Cerebellar nuclear complex (tissue), 1 donor: ENCODE measurements around the gene DNAJB5.

Experiments used
- DNase-seq, 2 experiments: peaks; one replicate each; lab custom pipeline; 2025; lab: John Stamatoyannopoulos, UW

The DNAJB5 gene

DNA sequence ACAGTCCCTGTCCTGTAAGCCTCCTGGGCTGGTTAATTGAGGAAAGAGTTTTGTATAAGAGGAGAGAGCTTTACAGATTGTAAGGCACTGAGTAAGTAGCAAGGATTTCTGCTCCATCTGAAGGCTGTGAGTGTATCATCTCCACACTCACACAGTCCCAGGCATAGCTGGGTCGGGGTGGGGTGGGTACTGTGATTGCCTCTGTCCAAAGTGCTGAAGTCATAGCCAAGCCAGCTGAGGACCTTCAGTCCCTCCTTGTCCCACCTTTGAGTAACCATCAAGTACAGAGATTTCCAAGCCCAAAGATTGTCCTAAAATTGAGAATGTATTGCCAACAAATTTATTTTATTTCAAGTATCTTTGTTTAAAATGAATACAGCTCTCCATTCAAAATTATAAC, 5.5 kb upstream of the DNAJB5 start:
- no peak for DNase-seq

- DNase-seq: peak in 1 of 2 experiments; percentile 23
These were observed 4.1 kb upstream of the DNAJB5 start for GRCh38 chr9:34985311-34985899.

DNA sequence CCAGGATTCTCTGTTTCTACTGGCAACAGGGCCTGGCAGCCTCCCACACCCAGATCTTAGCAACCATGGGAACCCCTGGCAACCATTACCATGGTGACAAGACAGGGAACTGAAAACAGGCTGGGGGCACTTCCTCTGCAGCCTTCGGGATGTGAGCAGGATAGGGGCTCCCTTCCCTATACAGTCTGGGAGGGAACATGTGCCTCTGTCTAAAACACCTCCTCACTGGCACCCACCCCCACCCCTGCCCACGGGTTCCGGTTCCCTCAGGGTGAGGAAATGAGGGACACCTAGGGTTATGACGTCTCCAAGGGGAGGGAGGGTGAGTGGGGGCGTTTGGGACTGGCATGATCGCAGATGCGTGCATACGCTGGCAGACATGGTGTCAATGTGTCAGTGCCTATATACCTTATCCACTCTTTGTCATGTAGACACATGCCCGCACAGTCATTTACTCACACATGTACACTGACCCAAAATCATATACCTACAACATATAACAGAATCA, 3.0 kb upstream of the DNAJB5 start:
- no peak for DNase-seq

- no peak for DNase-seq
These were observed 2.2 kb upstream of the DNAJB5 start for GRCh38 chr9:34987160-34987901.

- DNase-seq: peak in 1 of 2 experiments; percentile 23
These were observed 1.1 kb upstream of the DNAJB5 start for GRCh38 chr9:34988218-34989002.

DNA sequence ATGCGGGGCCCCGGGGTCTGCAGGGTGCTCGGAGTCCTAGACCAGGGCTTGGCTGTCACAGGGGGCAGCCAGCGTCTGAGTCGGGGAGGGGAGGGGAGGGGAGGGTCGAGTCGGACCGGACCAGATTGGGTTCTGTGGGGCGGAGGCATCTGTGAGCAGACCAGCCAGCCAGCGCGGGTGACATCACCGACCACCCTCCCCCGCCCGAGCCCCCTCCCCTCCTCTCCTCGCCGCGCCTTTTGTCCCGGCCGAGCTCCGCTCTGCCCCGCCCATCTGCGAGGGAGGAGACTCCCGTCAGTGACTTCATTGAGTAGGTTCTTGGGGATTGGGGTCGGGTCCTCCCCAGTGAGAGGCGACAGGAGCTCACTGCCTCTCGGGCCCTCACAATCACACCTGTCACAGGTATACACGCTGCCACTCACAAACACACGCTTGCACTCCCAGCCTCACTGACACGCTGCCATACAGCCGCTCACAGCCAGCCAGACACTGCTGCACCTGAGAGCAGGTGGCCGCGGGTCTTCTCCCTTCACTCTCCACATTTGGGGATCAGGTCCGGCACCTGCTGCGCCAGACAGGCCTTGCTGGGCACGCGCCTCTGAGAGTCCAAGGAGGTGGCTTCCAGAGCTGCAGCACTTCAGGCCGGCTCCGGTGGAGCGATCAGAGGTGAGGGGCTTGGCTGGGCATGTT, 546 bp downstream of the DNAJB5 start:
- DNase-seq: no peak

DNA sequence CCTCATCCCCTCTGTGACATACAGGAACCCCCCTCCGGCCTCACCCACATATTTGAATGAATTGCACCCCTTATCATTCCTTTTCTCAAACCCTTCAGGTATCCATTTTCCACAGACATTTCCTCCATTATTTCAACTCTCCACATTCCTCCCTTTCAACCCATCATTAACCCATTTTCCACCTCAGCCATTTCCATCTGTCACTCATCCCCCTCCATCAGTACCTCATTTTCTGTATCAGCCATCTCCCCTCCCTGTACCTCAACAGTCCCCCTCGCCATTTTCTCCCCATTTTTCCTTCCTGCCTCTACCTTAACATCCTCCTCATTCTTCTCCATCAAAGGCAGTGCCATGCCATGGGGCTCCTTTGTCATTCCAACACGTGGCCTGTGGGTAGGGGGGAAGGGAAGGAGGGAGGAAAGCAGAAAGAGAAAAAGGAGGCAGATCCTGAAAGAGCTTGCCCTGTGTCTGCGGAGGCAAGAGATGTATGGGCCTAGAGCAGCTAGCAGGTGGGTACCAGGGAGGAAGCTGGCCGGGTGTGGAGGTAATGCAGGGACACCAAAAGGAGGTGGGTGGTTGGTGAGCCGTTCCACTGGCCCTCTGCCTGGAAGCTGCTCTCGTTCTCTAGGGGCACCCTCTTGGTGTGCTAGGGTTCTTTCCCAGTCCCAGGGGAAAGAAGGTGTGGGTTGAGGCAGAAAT, 1.5 kb downstream of the DNAJB5 start:
- no peak for DNase-seq

DNA sequence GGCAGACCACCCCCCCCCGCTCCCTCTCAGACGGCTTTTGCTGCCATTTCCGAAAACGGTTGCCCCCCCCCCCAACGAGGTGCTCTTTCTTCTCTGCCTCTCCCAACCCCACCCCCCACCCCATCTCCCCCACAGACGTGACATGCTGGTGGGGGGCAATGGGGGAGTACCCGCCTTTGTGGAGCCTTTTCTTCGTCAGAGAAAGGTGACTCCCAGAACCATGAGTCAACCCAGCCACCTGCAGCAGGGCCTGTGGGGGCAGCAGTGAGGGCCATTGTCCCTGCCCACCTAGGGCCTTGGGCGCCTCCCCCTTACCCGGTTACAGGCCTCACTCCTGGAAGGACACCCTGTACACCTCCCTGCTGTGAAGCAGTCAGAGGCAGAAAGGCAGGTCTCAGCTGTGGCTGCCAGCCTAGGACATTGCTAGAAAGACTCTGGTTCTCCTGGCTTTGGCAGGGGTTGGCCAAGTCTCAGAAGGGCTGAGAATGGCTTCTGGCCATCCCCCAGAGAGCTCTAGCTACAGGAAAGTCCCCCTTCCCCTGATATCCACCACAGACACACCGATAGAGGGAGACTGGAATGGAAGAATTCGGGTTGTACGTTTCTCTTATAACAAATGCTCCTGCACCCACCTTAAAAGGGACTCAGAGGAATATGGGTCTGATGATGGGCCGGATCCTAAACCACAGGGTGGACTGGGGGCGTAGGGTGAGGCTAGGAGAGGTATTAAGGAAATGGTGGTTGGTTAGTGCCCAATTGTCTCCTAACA, 2.2 kb downstream of the DNAJB5 start:
- DNase-seq: peak in 1 of 2 experiments; percentile 22

- DNase-seq: no peak
These were observed 2.9 kb downstream of the DNAJB5 start for GRCh38 chr9:34992376-34992951.

DNA sequence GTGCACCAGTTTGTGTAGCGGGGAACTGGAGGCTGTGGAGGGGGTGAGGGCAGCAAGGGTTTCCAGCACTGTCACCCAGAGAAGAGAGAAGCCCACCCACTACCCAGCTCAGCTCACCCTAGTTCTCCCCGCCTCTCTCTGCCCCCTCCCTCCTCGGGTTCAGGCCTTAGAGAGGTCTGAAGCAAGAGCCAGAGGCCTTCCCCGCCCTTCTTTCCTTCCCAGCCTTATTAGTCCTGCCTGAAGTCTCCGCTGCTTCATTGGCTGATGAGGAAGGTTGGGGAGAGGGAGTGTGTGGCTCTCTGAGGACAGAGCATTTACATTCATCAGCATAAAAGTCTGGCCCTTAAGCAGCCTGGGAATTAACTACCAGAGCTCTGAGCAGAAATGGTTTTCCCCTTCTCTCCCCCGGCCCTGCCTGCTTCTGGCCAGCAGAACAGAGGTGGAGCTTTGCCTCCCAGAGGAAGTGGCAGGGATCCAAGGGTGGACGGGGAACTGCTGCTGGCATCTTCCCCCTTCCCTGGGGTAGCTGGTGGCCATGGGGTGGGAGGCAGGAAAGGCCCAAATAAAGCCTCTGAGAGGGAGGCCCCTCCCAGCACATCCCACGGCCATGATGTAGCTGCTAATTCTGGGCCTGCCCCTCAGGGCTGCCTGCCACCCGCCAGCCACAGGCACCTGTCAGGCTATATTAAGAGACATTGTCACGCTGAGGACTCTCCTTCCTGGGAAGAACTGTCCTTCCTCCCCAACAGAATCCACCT, 4.1 kb downstream of the DNAJB5 start:
- DNase-seq: peak; percentile 35 to 47

GRCh38 chr9:34994260-34994899, 4.8 kb downstream of the DNAJB5 start:
- DNase-seq: peak in 1 of 2 experiments; percentile 39

DNA sequence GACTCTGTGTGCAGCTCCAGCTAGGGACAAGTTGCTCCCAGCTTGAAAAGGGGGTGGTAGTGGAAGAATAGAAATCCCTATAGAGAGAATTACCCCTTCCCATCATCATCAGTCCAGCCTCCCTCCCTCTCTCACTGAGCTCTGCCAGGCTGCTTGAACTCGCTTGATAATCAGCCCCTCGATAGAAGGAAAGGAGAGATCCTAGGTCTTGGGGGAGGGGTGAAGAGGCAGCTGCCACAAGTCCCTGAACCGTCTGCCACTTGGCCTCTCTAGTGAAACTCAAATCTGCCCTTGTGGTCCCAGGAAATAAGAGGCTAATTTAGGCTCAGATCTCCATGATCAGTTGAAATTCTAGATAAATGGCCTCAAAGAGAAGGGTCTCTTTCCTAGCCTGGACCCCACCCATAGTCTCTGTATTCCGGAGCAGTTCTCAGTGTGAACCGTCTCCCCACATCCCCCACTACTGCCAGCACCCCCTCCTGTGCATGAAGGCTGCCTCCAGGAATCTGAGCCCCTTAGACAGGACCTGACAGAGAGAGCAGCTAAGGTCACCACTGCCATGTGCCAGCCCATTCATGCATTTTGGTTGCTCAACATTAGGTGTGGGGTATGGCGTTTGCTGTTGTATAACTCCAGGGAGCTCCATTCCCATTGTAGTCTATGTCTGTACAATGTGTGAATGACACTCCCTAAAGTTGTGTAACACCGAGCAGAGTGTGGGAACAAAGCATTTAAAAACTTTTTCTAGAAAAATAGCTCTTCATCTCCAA, 5.5 kb downstream of the DNAJB5 start:
- no peak for DNase-seq

GRCh38 chr9:34995670-34996060, 6.1 kb downstream of the DNAJB5 start:
- DNase-seq: no peak

GRCh38 chr9:34996181-34996904, 6.8 kb downstream of the DNAJB5 start:
- no peak for DNase-seq

- no peak for DNase-seq
These were observed 7.3 kb downstream of the DNAJB5 start for GRCh38 chr9:34996905-34997279.

- no peak for DNase-seq
These were observed 7.8 kb downstream of the DNAJB5 start for GRCh38 chr9:34997379-34997781.

GRCh38 chr9:34998266-34998665, 8.7 kb downstream of the DNAJB5 start:
- no peak for DNase-seq

- DNase-seq: no peak
These were observed 10.0 kb downstream of the DNAJB5 start for GRCh38 chr9:34999576-34999975.
